Measurements from ENCODE around the gene TM2D1.

Gene TM2D1

DNA sequence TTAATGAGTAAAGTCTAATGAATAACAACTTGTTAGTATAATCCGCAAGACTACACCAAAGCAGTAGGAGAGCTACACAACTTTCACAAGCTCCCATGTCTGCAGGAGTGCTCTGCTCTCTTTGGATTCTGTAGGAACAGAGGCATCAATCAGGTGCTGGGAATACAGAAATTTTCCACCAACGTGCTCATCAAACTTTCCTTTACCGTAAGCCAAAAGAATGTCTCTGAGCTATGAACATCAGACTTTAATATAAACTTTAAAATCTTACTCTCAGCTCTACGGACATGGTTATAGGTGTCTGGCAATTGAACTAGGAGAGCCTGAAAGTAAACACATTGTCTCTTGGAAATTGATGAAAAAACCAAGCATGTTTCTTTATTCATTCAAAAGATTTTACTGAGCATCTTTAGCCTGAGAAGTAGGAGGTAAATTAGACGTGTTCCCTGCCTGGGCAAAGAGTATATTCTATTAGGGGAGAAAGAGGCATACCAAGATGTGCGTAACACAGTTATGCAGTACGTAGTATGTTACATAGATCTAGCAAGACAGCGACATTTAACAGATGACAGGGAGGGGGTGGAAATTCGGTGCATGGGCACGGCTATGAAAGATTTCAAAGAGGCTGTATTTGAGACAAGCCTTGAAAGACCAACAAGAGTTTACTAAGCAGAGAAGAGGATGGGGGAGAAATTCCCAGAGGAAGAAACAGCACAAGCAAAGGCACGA lies 85.2 kb downstream of the TM2D1 start:
- Histone ChIP-seq H3K27me3 (ENCODE audit: control insufficient read depth, insufficient read depth, low read length) (no peaks in the 10 kb centered on the region), H3K4me3 (ENCODE audit: low read depth, low read length) (no peak overlapping the region), H3K9me3 (ENCODE audit: control insufficient read depth, insufficient read depth, low read length) (no peaks in the 10 kb centered on the region), H3K4me1 (ENCODE audit: control insufficient read depth, insufficient read depth, low read length) (peaks cover 4% of the 10 kb centered on the region), H3K36me3 (ENCODE audit: control insufficient read depth, insufficient read depth, low read length) (no peaks in the 10 kb centered on the region), H3K9ac (ENCODE audit: low read depth, low read length) (no peak overlapping the region)

DNA sequence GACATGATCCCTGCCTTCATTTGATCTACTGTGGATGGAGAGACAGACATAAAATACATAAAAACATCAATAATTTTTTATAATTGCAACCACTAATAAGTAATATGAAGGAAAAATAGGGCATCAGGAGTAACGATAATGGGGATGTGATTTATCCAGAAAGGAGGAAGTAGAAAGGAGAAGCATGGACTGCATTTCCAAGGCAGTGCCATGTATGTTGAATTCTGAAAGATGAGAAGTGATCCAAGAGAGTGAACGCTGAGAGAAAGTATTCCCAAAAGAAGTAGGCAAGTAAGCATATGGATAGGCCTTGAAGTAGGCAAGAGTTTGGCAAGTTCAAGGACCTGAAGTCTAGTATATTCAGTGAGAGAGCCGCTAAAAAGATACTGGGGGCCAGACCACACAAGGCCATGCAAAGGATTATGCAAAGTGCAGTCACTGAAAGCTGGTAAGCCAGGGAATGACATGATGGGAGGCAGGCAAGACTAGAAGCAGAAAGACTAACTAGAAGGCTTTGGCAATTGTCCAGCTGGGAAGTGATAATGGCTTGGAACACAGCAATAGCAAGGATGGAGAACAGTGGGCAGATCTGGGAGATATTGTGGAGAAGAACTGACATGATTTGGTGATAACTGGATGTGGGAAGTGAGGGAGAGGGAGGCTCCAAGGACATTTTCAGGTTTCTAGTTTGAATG lies 85.9 kb downstream of the TM2D1 start:
- Histone ChIP-seq H3K4me3 (ENCODE audit: low read depth, low read length) (no peak overlapping the region), H3K9me3 (ENCODE audit: control insufficient read depth, insufficient read depth, low read length) (no peaks in the 10 kb centered on the region), H3K36me3 (ENCODE audit: control insufficient read depth, insufficient read depth, low read length) (no peaks in the 10 kb centered on the region), H3K9ac (ENCODE audit: low read depth, low read length) (no peak overlapping the region), H3K27me3 (ENCODE audit: control insufficient read depth, insufficient read depth, low read length) (no peaks in the 10 kb centered on the region), H3K4me1 (ENCODE audit: control insufficient read depth, insufficient read depth, low read length) (peaks cover 4% of the 10 kb centered on the region)

DNA sequence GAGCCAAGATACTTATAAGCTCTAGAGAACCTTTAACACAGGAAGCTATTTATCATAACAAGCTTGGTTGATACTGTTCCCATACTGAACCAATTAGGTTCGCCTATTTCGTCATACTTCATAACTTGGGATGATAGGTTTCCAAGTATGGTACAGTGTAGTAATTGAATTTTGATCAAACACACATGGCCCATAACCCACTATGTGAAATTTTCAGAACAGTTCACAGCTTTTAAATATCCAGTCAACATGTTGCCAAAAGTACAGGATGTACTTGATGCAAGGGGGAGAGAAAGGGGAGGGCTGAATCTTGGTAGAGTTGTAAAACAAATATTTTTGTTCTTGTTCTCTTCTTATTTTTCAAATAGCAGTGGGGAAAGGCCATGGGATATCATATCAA lies 86.6 kb downstream of the TM2D1 start:
- Histone ChIP-seq H3K36me3 (ENCODE audit: control insufficient read depth, insufficient read depth, low read length) (no peaks in the 10 kb centered on the region), H3K9ac (ENCODE audit: low read depth, low read length) (no peak overlapping the region), H3K27me3 (ENCODE audit: control insufficient read depth, insufficient read depth, low read length) (no peaks in the 10 kb centered on the region), H3K4me1 (ENCODE audit: control insufficient read depth, insufficient read depth, low read length) (peaks cover 4% of the 10 kb centered on the region), H3K9me3 (ENCODE audit: control insufficient read depth, insufficient read depth, low read length) (no peaks in the 10 kb centered on the region), H3K4me3 (ENCODE audit: low read depth, low read length) (no peak overlapping the region)

DNA sequence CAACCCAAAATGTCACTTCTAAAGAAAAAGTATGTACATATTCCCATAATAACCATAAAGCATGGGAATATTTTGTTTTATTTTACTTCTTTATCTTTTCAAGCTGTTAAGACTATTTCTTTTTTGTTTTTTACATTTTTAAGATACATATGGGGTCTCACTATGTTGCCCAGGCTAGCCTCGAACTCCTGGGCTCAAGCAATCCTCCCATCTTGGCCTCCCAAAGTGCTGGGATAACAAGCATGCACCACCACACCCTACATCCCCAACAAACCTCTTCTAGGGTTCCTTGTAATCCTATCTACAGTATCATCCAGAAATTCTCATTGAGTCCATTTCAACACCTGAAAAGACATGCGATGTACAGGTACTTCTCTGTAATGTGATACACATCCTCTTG lies 87.5 kb downstream of the TM2D1 start:
- Histone ChIP-seq H3K4me1 (ENCODE audit: control insufficient read depth, insufficient read depth, low read length) (peaks cover 4% of the 10 kb centered on the region), H3K36me3 (ENCODE audit: control insufficient read depth, insufficient read depth, low read length) (no peaks in the 10 kb centered on the region), H3K27me3 (ENCODE audit: control insufficient read depth, insufficient read depth, low read length) (no peaks in the 10 kb centered on the region)

GRCh38 chr1:61636814-61637213 lies 88.1 kb downstream of the TM2D1 start:
- H3K36me3 ChIP-seq (ENCODE audit: control insufficient read depth, insufficient read depth, low read length), result no peaks in the 10 kb centered on the region
- peaks cover 4% of the 10 kb centered on the region for H3K4me1 ChIP-seq (ENCODE audit: control insufficient read depth, insufficient read depth, low read length)
- H3K27me3 ChIP-seq (ENCODE audit: control insufficient read depth, insufficient read depth, low read length), result no peaks in the 10 kb centered on the region
- H3K9me3 ChIP-seq (ENCODE audit: control insufficient read depth, insufficient read depth, low read length), result no peaks in the 10 kb centered on the region
- H3K4me3 ChIP-seq (ENCODE audit: low read depth, low read length), result no peak overlapping the region
- H3K9ac ChIP-seq (ENCODE audit: low read depth, low read length), result no peak overlapping the region

More for the DNA sequence above, 87.5 kb downstream of the TM2D1 start:
- no peak overlapping the region for H3K9ac ChIP-seq (ENCODE audit: low read depth, low read length)
- H3K4me3 ChIP-seq (ENCODE audit: low read depth, low read length), result no peak overlapping the region
- H3K9me3 ChIP-seq (ENCODE audit: control insufficient read depth, insufficient read depth, low read length), result no peaks in the 10 kb centered on the region

- no peaks in the 10 kb centered on the region for H3K9me3 ChIP-seq (ENCODE audit: control insufficient read depth, insufficient read depth, low read length)
- H3K4me3 ChIP-seq (ENCODE audit: low read depth, low read length), result no peak overlapping the region
- no peaks in the 10 kb centered on the region for H3K27me3 ChIP-seq (ENCODE audit: control insufficient read depth, insufficient read depth, low read length)
- H3K9ac ChIP-seq (ENCODE audit: low read depth, low read length), result no peak overlapping the region
- H3K36me3 ChIP-seq (ENCODE audit: control insufficient read depth, insufficient read depth, low read length), result no peaks in the 10 kb centered on the region
- peaks cover 4% of the 10 kb centered on the region for H3K4me1 ChIP-seq (ENCODE audit: control insufficient read depth, insufficient read depth, low read length)
Measured at GRCh38 chr1:61636376-61636775, 88.6 kb downstream of the TM2D1 start.

GRCh38 chr1:61635557-61635956 lies 89.4 kb downstream of the TM2D1 start:
- Histone ChIP-seq H3K27me3 (ENCODE audit: control insufficient read depth, insufficient read depth, low read length) (no peaks in the 10 kb centered on the region), H3K9ac (ENCODE audit: low read depth, low read length) (no peak overlapping the region), H3K36me3 (ENCODE audit: control insufficient read depth, insufficient read depth, low read length) (no peaks in the 10 kb centered on the region), H3K4me1 (ENCODE audit: control insufficient read depth, insufficient read depth, low read length) (peaks cover 4% of the 10 kb centered on the region), H3K4me3 (ENCODE audit: low read depth, low read length) (no peak overlapping the region), H3K9me3 (ENCODE audit: control insufficient read depth, insufficient read depth, low read length) (no peaks in the 10 kb centered on the region)

GRCh38 chr1:61631436-61631835 lies 93.5 kb downstream of the TM2D1 start:
- no peaks in the 10 kb centered on the region for H3K27me3 ChIP-seq (ENCODE audit: control insufficient read depth, insufficient read depth, low read length)
- H3K36me3 ChIP-seq (ENCODE audit: control insufficient read depth, insufficient read depth, low read length), result no peaks in the 10 kb centered on the region
- H3K4me3 ChIP-seq (ENCODE audit: low read depth, low read length), result no peak overlapping the region
- no peak overlapping the region for H3K9ac ChIP-seq (ENCODE audit: low read depth, low read length)
- no peaks in the 10 kb centered on the region for H3K4me1 ChIP-seq (ENCODE audit: control insufficient read depth, insufficient read depth, low read length)
- H3K9me3 ChIP-seq (ENCODE audit: control insufficient read depth, insufficient read depth, low read length), result no peaks in the 10 kb centered on the region

Data from iPS-15b (cell line).